ENCODE measurements around the gene CD86.

- TF ChIP-seq CTCF (IDR thresholded peaks at IDR 0.05) (no peak), POLR2A (IDR thresholded peaks at IDR 0.05) (no peak)
Observed at GRCh38 chr3:122167630-122168029, 112.5 kb downstream of the CD86 start.
